Measurements from ENCODE around the gene RPE. TPM values are rescaled to one million over a fixed set of nuclear protein-coding genes. Genes with fewer than 3 reads are reported as not detected.

Gene RPE
- total RNA-seq, 2 donors from 2014 or later, result 47.5 to 71.6 TPM

GRCh38 chr2:210020138-210020537 lies 17.7 kb downstream of the RPE start:
- no peaks in the 10 kb centered on the region for H3K9me3 ChIP-seq
- no peaks in the 10 kb centered on the region for H3K27me3 ChIP-seq
- H3K4me3 ChIP-seq, result no peak overlapping the region
- no peak for TF ChIP-seq CTCF (IDR thresholded peaks at IDR 0.05)
- no peak for DNase-seq
- no peaks in the 10 kb centered on the region for H3K4me1 ChIP-seq
- H3K27ac ChIP-seq, result no peak overlapping the region
- peaks cover 9% of the 10 kb centered on the region for H3K36me3 ChIP-seq
- H3K9ac ChIP-seq (ENCODE audit: low read depth in 2 of 2, low read length in 2 of 2), result no peak overlapping the region
- intact Hi-C loops (cut with DNase I), result no loop called here

GRCh38 chr2:210022824-210023223 lies 20.4 kb downstream of the RPE start:
- Histone ChIP-seq H3K4me1 (no peaks in the 10 kb centered on the region), H3K36me3 (peaks cover 3% of the 10 kb centered on the region)
- intact Hi-C loops (cut with DNase I), result no loop called here

GRCh38 chr2:210027608-210028007 lies 25.2 kb downstream of the RPE start:
- intact Hi-C loops (cut with DNase I), result no loop called here
- no peak overlapping the region for H3K27ac ChIP-seq
- H3K36me3 ChIP-seq, result no peaks in the 10 kb centered on the region

More at GRCh38 chr2:210022824-210023223, 20.4 kb downstream of the RPE start:
- DNase-seq, result no peak
- Histone ChIP-seq H3K9me3 (no peaks in the 10 kb centered on the region), H3K9ac (ENCODE audit: low read depth in 2 of 2, low read length in 2 of 2) (no peak overlapping the region), H3K27me3 (no peaks in the 10 kb centered on the region), H3K27ac (no peak overlapping the region), H3K4me3 (no peak overlapping the region)
- TF ChIP-seq CTCF (IDR thresholded peaks at IDR 0.05), result no peak

GRCh38 chr2:210028178-210028577 lies 25.7 kb downstream of the RPE start:
- H3K9ac ChIP-seq (ENCODE audit: low read depth in 2 of 2, low read length in 2 of 2), result no peak overlapping the region
- H3K27me3 ChIP-seq, result no peaks in the 10 kb centered on the region
- H3K9me3 ChIP-seq, result no peaks in the 10 kb centered on the region
- intact Hi-C loops (cut with DNase I), result no loop called here
- no peak for DNase-seq
- H3K27ac ChIP-seq, result no peak overlapping the region
- no peaks in the 10 kb centered on the region for H3K4me1 ChIP-seq
- H3K4me3 ChIP-seq, result no peak overlapping the region
- TF ChIP-seq CTCF (IDR thresholded peaks at IDR 0.05), result no peak
- H3K36me3 ChIP-seq, result no peaks in the 10 kb centered on the region

More at GRCh38 chr2:210027608-210028007, 25.2 kb downstream of the RPE start:
- TF ChIP-seq CTCF (IDR thresholded peaks at IDR 0.05), result no peak
- no peaks in the 10 kb centered on the region for H3K27me3 ChIP-seq
- H3K4me3 ChIP-seq, result no peak overlapping the region
- DNase-seq, result no peak
- H3K9ac ChIP-seq (ENCODE audit: low read depth in 2 of 2, low read length in 2 of 2), result no peak overlapping the region
- H3K4me1 ChIP-seq, result no peaks in the 10 kb centered on the region
- H3K9me3 ChIP-seq, result no peaks in the 10 kb centered on the region

- H3K27me3 ChIP-seq, result no peaks in the 10 kb centered on the region
- intact Hi-C loops (cut with DNase I), result no loop called here
- no peak overlapping the region for H3K4me3 ChIP-seq
- H3K27ac ChIP-seq, result no peak overlapping the region
- DNase-seq, result no peak
- no peak overlapping the region for H3K9ac ChIP-seq (ENCODE audit: low read depth in 2 of 2, low read length in 2 of 2)
- no peaks in the 10 kb centered on the region for H3K36me3 ChIP-seq
- no peaks in the 10 kb centered on the region for H3K4me1 ChIP-seq
- H3K9me3 ChIP-seq, result no peaks in the 10 kb centered on the region
- no peak for TF ChIP-seq CTCF (IDR thresholded peaks at IDR 0.05)
Measured at GRCh38 chr2:210034087-210034683, 31.7 kb downstream of the RPE start.

Data from colonic mucosa (tissue), 4 donors.